GM12873 (cell line): ENCODE data around the gene ELMO1.

Experiments used
- CTCF ChIP-seq: IDR thresholded peaks from 2 replicates; pipeline ENCODE4 v1.5.1; 2012; ENCODE audit warnings: low read depth, mild to moderate bottlenecking, moderate library complexity, low read length, control low read depth; ENCODE audit not compliant: insufficient read depth; ENCODE audit errors: missing control alignments

Gene ELMO1

GRCh38 chr7:36875794-36876193 is 572.9 kb downstream of the ELMO1 start:
- no peak for TF ChIP-seq CTCF

- TF ChIP-seq CTCF: no peak
Observed at GRCh38 chr7:36874041-36874440, 574.6 kb downstream of the ELMO1 start.

GRCh38 chr7:36871863-36872262 is 576.8 kb downstream of the ELMO1 start:
- TF ChIP-seq CTCF: no peak

- no peak for TF ChIP-seq CTCF
Observed at GRCh38 chr7:36871355-36871738, 577.3 kb downstream of the ELMO1 start.

GRCh38 chr7:36870625-36871354 is 577.9 kb downstream of the ELMO1 start:
- TF ChIP-seq CTCF: no peak

- no peak for TF ChIP-seq CTCF
Observed at GRCh38 chr7:36868727-36869411, 579.8 kb downstream of the ELMO1 start.

GRCh38 chr7:36865019-36865418 is 583.6 kb downstream of the ELMO1 start:
- no peak for TF ChIP-seq CTCF
